GM12872 (cell line): ENCODE results near the gene MMP8.

Experiments
- CTCF ChIP-seq: IDR thresholded peaks from 3 replicates; pipeline ENCODE4 v1.5.1; 2011; ENCODE audit warnings: low read depth, mild to moderate bottlenecking, low read length, moderate library complexity; ENCODE audit not compliant: insufficient read depth

Gene MMP8

GRCh38 chr11:102733232-102733875 is 8.6 kb upstream of the MMP8 start:
- TF ChIP-seq CTCF = peak; percentile 81

- TF ChIP-seq CTCF = no peak
Observed at GRCh38 chr11:102729849-102730815, 5.4 kb upstream of the MMP8 start.

- no peak for TF ChIP-seq CTCF
Observed at GRCh38 chr11:102727890-102728289, 3.1 kb upstream of the MMP8 start.

- no peak for TF ChIP-seq CTCF
Observed at GRCh38 chr11:102722821-102723220, 1.9 kb downstream of the MMP8 start.

GRCh38 chr11:102719620-102720277 is 5.0 kb downstream of the MMP8 start:
- no peak for TF ChIP-seq CTCF

GRCh38 chr11:102717280-102717679 is 7.5 kb downstream of the MMP8 start:
- no peak for TF ChIP-seq CTCF

GRCh38 chr11:102716527-102716926 is 8.2 kb downstream of the MMP8 start:
- no peak for TF ChIP-seq CTCF
